ENCODE results near the gene FHL2.

GRCh38 chr2:105315314-105315713, 83.5 kb downstream of the FHL2 start:
- TF ChIP-seq CTCF (IDR thresholded peaks at IDR 0.05) (no peak), POLR2A (IDR thresholded peaks at IDR 0.05) (no peak)

Data from right lobe of liver (tissue), 4 donors.